Upper lobe of left lung (tissue), 4 donors: ENCODE data around the gene SHD.

ENCODE experiments used
- EP300 ChIP-seq, 4 donors: sonication (generic); formaldehyde crosslinking; IDR thresholded peaks; one replicate each; pipeline ENCODE4 v1.5.1; 2017; ENCODE audit warnings: antibody characterized with exemption in 4 of 4, control low read depth in 2 of 4
- POLR2AphosphoS5 ChIP-seq, 2 donors: sonication (generic); formaldehyde crosslinking; IDR thresholded peaks; one replicate each; pipeline ENCODE4 v1.5.1; 2017; ENCODE audit warnings: antibody characterized with exemption in 2 of 2
- TF ChIP-seq, protein P1 (sequence below), 6 experiments: fragments of 450-650 bp in 4 of 6; fragments of 200-600 bp in 2 of 6; sonication (generic) in 2 of 6; IDR thresholded peaks; one replicate each; pipeline ENCODE4 v1.5.1; 2016 to 2019; ENCODE audit warnings: antibody characterized with exemption in 6 of 6

DNA sequence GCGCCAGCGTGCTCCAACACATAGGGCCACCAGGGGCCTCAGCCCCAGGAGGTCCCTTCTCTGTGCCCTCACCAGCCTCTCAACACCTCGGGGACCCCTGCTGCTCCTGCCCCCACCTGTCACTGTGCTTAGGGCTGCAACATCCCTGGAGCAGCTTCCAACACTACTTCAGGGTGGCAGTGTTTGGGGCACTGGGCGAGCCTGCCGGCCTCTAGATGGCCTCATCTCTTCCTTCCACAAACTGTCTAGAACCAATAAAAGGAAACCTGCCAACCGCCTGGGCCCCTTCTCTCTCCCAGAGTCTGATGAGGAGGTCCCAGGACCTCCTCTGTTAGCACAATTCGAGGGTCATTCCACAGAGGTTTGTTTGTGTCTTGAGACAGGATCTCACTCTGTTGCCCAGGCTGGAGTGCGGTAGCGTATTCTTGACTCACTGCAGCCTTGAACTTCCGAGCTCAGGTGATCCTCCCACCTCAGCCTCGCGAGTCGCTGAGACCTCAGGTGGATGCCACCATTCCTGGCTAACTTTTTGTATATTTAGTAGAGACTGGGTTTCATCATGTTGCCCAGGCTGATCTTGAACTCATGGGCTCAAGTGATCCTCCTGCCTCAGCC, 10.1 kb upstream of the SHD start:
- TF ChIP-seq, protein P1, sequence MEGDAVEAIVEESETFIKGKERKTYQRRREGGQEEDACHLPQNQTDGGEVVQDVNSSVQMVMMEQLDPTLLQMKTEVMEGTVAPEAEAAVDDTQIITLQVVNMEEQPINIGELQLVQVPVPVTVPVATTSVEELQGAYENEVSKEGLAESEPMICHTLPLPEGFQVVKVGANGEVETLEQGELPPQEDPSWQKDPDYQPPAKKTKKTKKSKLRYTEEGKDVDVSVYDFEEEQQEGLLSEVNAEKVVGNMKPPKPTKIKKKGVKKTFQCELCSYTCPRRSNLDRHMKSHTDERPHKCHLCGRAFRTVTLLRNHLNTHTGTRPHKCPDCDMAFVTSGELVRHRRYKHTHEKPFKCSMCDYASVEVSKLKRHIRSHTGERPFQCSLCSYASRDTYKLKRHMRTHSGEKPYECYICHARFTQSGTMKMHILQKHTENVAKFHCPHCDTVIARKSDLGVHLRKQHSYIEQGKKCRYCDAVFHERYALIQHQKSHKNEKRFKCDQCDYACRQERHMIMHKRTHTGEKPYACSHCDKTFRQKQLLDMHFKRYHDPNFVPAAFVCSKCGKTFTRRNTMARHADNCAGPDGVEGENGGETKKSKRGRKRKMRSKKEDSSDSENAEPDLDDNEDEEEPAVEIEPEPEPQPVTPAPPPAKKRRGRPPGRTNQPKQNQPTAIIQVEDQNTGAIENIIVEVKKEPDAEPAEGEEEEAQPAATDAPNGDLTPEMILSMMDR (IDR thresholded peaks at IDR 0.05): no peak
- TF ChIP-seq EP300 (IDR thresholded peaks at IDR 0.05) (no peak), POLR2AphosphoS5 (IDR thresholded peaks at IDR 0.05) (no peak)
